Cardiac fibroblast (primary cell): ENCODE measurements around the gene ME3.

ENCODE experiments used
- DNase-seq, 2 donors: peaks; one replicate each; pipeline versions ENCODE4 v3.0.0 to v3.0.0-alpha.2; 2010; ENCODE audit warnings: low read depth in 2 of 2
- H3K4me3 ChIP-seq, 2 donors: replicated peaks in 1 of 2; 1 replicate in 1 of 2; 2 replicates in 1 of 2; pipeline ENCODE4 v1.5.1; 2011; ENCODE audit warnings: low read depth in 2 of 2, low read length in 2 of 2, mild to moderate bottlenecking in 2 of 2, moderate library complexity in 1 of 2
- TF ChIP-seq, protein P1 (sequence below): IDR thresholded peaks from one replicate; pipeline ENCODE4 v1.5.1; 2011; ENCODE audit warnings: low read depth, mild to moderate bottlenecking, low read length, inconsistent platforms

The ME3 gene

DNA sequence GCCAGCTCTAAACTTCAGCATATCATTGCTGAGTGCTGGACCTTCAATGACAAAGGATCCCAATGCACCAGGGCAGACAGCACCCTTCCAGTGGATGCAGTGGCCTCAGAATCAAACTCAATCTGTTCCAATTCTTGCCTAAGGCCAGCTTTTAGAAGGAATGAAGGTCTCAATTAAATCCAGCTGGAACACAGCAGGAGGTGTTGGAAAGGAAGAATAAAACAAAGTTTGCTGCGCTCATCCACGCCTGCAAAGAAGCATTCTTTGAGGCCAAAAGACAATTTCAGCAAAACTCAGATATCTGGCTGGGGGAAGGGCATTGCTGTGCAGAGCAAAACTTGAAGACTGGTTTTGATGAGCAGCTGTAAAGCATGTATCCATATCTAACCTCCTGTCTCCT, 177.1 kb downstream of the ME3 start:
- TF ChIP-seq, protein P1, sequence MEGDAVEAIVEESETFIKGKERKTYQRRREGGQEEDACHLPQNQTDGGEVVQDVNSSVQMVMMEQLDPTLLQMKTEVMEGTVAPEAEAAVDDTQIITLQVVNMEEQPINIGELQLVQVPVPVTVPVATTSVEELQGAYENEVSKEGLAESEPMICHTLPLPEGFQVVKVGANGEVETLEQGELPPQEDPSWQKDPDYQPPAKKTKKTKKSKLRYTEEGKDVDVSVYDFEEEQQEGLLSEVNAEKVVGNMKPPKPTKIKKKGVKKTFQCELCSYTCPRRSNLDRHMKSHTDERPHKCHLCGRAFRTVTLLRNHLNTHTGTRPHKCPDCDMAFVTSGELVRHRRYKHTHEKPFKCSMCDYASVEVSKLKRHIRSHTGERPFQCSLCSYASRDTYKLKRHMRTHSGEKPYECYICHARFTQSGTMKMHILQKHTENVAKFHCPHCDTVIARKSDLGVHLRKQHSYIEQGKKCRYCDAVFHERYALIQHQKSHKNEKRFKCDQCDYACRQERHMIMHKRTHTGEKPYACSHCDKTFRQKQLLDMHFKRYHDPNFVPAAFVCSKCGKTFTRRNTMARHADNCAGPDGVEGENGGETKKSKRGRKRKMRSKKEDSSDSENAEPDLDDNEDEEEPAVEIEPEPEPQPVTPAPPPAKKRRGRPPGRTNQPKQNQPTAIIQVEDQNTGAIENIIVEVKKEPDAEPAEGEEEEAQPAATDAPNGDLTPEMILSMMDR: no peak
- H3K4me3 ChIP-seq: no peak overlapping the region
- DNase-seq: no peak

GRCh38 chr11:86492370-86493010, 179.9 kb downstream of the ME3 start:
- no peak overlapping the region for H3K4me3 ChIP-seq
- peak in 1 of 2 donors; percentile 81 for DNase-seq
- TF ChIP-seq, protein P1: no peak

GRCh38 chr11:86491027-86491426, 181.4 kb downstream of the ME3 start:
- no peak overlapping the region for H3K4me3 ChIP-seq
- TF ChIP-seq, protein P1: no peak
- DNase-seq: no peak

DNA sequence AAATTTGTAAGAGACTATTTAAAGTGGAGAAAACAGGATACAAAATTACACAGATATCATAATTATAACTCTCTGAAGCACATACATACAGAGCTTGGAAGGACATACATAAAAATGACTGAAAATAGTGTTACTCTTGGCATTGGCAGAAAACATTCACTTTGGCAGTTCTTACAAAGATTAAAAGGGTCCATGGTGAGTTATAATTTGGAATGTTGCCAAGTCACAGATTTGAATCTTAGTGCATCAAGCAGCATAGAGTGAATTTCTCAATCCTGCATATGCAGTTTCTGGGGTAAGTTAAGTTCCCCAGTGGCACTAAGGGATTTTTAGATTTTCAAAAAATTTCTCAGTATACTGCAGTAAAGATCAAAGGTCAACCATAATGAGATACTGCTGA, 181.8 kb downstream of the ME3 start:
- TF ChIP-seq, protein P1: no peak
- no peak overlapping the region for H3K4me3 ChIP-seq
- DNase-seq: peak; percentile 68

DNA sequence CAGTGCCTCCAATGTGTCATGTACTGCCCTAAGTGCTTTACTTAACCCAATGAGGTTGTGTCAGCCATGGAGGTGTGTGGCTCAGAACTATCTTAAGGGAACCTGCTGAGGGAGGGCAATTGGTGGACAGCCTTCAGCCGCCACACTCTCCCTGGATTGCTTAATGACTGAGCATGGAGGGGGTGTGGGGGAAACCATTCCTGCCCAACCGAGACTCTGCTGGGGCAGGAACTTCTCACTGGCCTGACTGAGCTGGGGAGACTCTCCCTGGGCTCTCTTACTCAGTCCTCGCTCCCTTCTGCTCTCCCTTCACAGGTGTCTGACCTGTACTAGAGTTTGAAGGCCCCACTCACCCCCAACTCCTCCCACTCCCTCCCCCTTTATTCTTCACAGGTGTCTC, 183.0 kb downstream of the ME3 start:
- H3K4me3 ChIP-seq: no peak overlapping the region
- TF ChIP-seq, protein P1: no peak
- no peak for DNase-seq

- TF ChIP-seq, protein P1: no peak
- no peak for DNase-seq
- no peak overlapping the region for H3K4me3 ChIP-seq
These were observed 183.9 kb downstream of the ME3 start for GRCh38 chr11:86488553-86488952.

DNA sequence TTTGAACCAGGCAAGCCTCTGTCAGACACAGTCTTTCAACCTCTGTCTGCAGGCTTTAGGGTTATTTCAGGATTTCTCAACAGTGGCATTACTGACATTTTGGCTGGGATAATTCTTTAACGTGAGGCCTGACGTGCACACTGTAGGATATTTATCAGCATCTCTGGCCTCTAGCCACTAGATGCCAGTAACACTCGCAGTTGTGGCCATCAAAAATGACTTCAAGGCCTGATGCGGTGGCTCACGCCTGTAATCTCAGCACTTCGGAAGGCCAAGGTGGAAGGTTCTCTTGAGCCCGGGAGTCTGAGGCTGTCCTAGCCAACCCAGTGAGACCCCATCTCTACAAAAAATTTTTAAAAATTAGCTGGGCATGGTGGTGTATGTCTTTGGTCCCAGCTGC, 184.7 kb downstream of the ME3 start:
- H3K4me3 ChIP-seq: no peak overlapping the region
- TF ChIP-seq, protein P1: no peak
- no peak for DNase-seq
